GM18858 (cell line): Measurements from ENCODE around the gene PTTG2.

ENCODE experiments used
- ATAC-seq: cut with Tn5 transposase; IDR thresholded peaks from one replicate; pipeline ENCODE4 v1.9.1; 2021; ENCODE audit not compliant: unreplicated experiment

The PTTG2 gene

GRCh38 chr4:37982736-37983135, 22.5 kb downstream of the PTTG2 start:
- no peak for ATAC-seq

- ATAC-seq, result no peak
Observed at GRCh38 chr4:37983951-37984350, 23.8 kb downstream of the PTTG2 start.

- no peak for ATAC-seq
Observed at GRCh38 chr4:37985730-37986275, 25.6 kb downstream of the PTTG2 start.

GRCh38 chr4:37988670-37989069, 28.5 kb downstream of the PTTG2 start:
- no peak for ATAC-seq

- ATAC-seq, result no peak
Observed at GRCh38 chr4:37989398-37990260, 29.4 kb downstream of the PTTG2 start.

- ATAC-seq, result no peak
Observed at GRCh38 chr4:37990731-37991245, 30.6 kb downstream of the PTTG2 start.

- no peak for ATAC-seq
Observed at GRCh38 chr4:37991623-37992410, 31.6 kb downstream of the PTTG2 start.

GRCh38 chr4:37993806-37994205, 33.6 kb downstream of the PTTG2 start:
- ATAC-seq, result no peak

- ATAC-seq, result peak; percentile 70
Observed at GRCh38 chr4:37994569-37994968, 34.4 kb downstream of the PTTG2 start.

- ATAC-seq, result no peak
Observed at GRCh38 chr4:37995299-37995821, 35.2 kb downstream of the PTTG2 start.

GRCh38 chr4:37995981-37996775, 36.0 kb downstream of the PTTG2 start:
- ATAC-seq, result no peak

- no peak for ATAC-seq
Observed at GRCh38 chr4:37998226-37998625, 38.0 kb downstream of the PTTG2 start.

- ATAC-seq, result no peak
Observed at GRCh38 chr4:37999000-37999716, 39.0 kb downstream of the PTTG2 start.

- no peak for ATAC-seq
Observed at GRCh38 chr4:37999965-38000364, 39.8 kb downstream of the PTTG2 start.

- no peak for ATAC-seq
Observed at GRCh38 chr4:38001927-38002326, 41.7 kb downstream of the PTTG2 start.

GRCh38 chr4:38002451-38003071, 42.4 kb downstream of the PTTG2 start:
- no peak for ATAC-seq

- ATAC-seq, result no peak
Observed at GRCh38 chr4:38003102-38003501, 42.9 kb downstream of the PTTG2 start.

GRCh38 chr4:38003628-38004027, 43.4 kb downstream of the PTTG2 start:
- no peak for ATAC-seq

GRCh38 chr4:38004062-38004461, 43.9 kb downstream of the PTTG2 start:
- ATAC-seq, result no peak
